GM12878 (cell line): Measurements from ENCODE around the gene TUBA4B.

Experiments
- EP300 ChIP-seq, 2 experiments: fragments of 150-350 bp in 1 of 2; IDR thresholded peaks; 2 replicates each; pipeline ENCODE4 v1.6.1; 2011 to 2012; ENCODE audit warnings: low read depth in 2 of 2, low read length in 2 of 2, borderline replicate concordance in 1 of 2, improper control_type of control experiment in 1 of 2, inconsistent platforms in 1 of 2; ENCODE audit not compliant: control insufficient read depth in 1 of 2
- EZH2 ChIP-seq: IDR thresholded peaks from 2 replicates; pipeline ENCODE4 v1.6.1; 2012; ENCODE audit warnings: low read depth, mild to moderate bottlenecking, control low read depth, inconsistent platforms, low read length, borderline replicate concordance; ENCODE audit not compliant: control insufficient read depth
- GABPA ChIP-seq: IDR thresholded peaks from 2 replicates; pipeline ENCODE4 v1.6.1; 2014; ENCODE audit warnings: antibody characterized with exemption, low read depth, mild to moderate bottlenecking, inconsistent platforms
- HDAC2 ChIP-seq: fragments of 200-600 bp; sonication (generic); IDR thresholded peaks from 2 replicates; pipeline ENCODE4 v1.6.1; 2017
- POLR2A ChIP-seq: IDR thresholded peaks from 2 replicates; pipeline ENCODE4 v1.6.1; 2011; ENCODE audit warnings: low read depth, mild to moderate bottlenecking, low read length
- SPI1 ChIP-seq: IDR thresholded peaks from 2 replicates; pipeline ENCODE4 v1.6.1; 2011; ENCODE audit warnings: low read depth, mild to moderate bottlenecking, low read length, moderate library complexity, borderline replicate concordance; ENCODE audit not compliant: insufficient read depth
- TF ChIP-seq, protein P1 (sequence below): IDR thresholded peaks from 2 replicates; pipeline ENCODE4 v1.6.1; 2012; ENCODE audit warnings: low read depth, low read length, improper control_type of control experiment

- TF ChIP-seq EZH2: no peak
- TF ChIP-seq SPI1: no peak
- TF ChIP-seq HDAC2: no peak
- TF ChIP-seq, protein P1, sequence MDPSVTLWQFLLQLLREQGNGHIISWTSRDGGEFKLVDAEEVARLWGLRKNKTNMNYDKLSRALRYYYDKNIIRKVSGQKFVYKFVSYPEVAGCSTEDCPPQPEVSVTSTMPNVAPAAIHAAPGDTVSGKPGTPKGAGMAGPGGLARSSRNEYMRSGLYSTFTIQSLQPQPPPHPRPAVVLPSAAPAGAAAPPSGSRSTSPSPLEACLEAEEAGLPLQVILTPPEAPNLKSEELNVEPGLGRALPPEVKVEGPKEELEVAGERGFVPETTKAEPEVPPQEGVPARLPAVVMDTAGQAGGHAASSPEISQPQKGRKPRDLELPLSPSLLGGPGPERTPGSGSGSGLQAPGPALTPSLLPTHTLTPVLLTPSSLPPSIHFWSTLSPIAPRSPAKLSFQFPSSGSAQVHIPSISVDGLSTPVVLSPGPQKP: no peak
- no peak for TF ChIP-seq EP300 (IDR thresholded peaks at IDR 0.05; ENCODE audit: borderline replicate concordance in 1 of 2, control insufficient read depth in 1 of 2, low read depth in 2 of 2, low read length in 2 of 2)
- TF ChIP-seq GABPA: no peak
- no peak for TF ChIP-seq POLR2A
Observed at GRCh38 chr2:219269362-219270054, 16.5 kb downstream of the TUBA4B start.
